ENCODE measurements around the gene GNGT1.
A peak's percentile ranks its signal among the peaks of the same experiment; 100 is the strongest.

The GNGT1 gene

GRCh38 chr7:93906267-93906666, at the start of gene GNGT1:
Gene GNGT1, plus strand, starts transcription at chr7:93906567. Its CDS starts 180 bp downstream, at chr7:93906747.
- DNase-seq: no peak

GRCh38 chr7:93858857-93859256, 47.5 kb upstream of the GNGT1 start:
- no peak for DNase-seq

- no peak for DNase-seq
Observed at GRCh38 chr7:93860261-93860660, 46.1 kb upstream of the GNGT1 start.

GRCh38 chr7:93861325-93861949, 44.9 kb upstream of the GNGT1 start:
- no peak for DNase-seq

GRCh38 chr7:93862651-93863050, 43.7 kb upstream of the GNGT1 start:
- no peak for DNase-seq

GRCh38 chr7:93866886-93867285, 39.5 kb upstream of the GNGT1 start:
- DNase-seq: no peak

- no peak for DNase-seq
Observed at GRCh38 chr7:93873998-93874574, 32.3 kb upstream of the GNGT1 start.

- no peak for DNase-seq
Observed at GRCh38 chr7:93877742-93878141, 28.6 kb upstream of the GNGT1 start.

- DNase-seq: no peak
Observed at GRCh38 chr7:93879356-93879755, 27.0 kb upstream of the GNGT1 start.

GRCh38 chr7:93882468-93882867, 23.9 kb upstream of the GNGT1 start:
- DNase-seq: no peak

GRCh38 chr7:93883078-93883916, 23.1 kb upstream of the GNGT1 start:
- DNase-seq: no peak

- DNase-seq: no peak
Observed at GRCh38 chr7:93883917-93884345, 22.4 kb upstream of the GNGT1 start.

- DNase-seq: no peak
Observed at GRCh38 chr7:93884541-93884940, 21.8 kb upstream of the GNGT1 start.

- DNase-seq: no peak
Observed at GRCh38 chr7:93889261-93889660, 17.1 kb upstream of the GNGT1 start.

- DNase-seq: peak in 1 of 2 donors; percentile 7
Observed at GRCh38 chr7:93890041-93890463, 16.3 kb upstream of the GNGT1 start.

GRCh38 chr7:93890464-93891068, 15.8 kb upstream of the GNGT1 start, which contains the start of gene TFPI2:
Gene TFPI2, minus strand, starts transcription at chr7:93890753. Its CDS starts 75 bp downstream, at chr7:93890678.
- DNase-seq: peak in 1 of 2 donors; percentile 27

- DNase-seq: no peak
Observed at GRCh38 chr7:93894426-93894825, 11.9 kb upstream of the GNGT1 start.

GRCh38 chr7:93894966-93895640, 11.3 kb upstream of the GNGT1 start:
- DNase-seq: no peak

GRCh38 chr7:93895859-93896600, 10.3 kb upstream of the GNGT1 start:
- no peak for DNase-seq

GRCh38 chr7:93897680-93898079, 8.7 kb upstream of the GNGT1 start:
- no peak for DNase-seq

GRCh38 chr7:93902777-93903423, 3.5 kb upstream of the GNGT1 start:
- no peak for DNase-seq

All from stimulated activated CD4-positive, alpha-beta T cell treated with anti-CD3 and anti-CD28 coated beads, Interleukin-2, amount 100 ng/mL, for 24 hours (primary cell).